GM18870 (cell line): Measurements from ENCODE around the gene ATP6V0D1.

ENCODE experiments used
- ATAC-seq: cut with Tn5 transposase; IDR thresholded peaks from one replicate; pipeline ENCODE4 v1.9.1; 2021; ENCODE audit warnings: moderate library complexity; ENCODE audit not compliant: unreplicated experiment

ATP6V0D1 gene

DNA sequence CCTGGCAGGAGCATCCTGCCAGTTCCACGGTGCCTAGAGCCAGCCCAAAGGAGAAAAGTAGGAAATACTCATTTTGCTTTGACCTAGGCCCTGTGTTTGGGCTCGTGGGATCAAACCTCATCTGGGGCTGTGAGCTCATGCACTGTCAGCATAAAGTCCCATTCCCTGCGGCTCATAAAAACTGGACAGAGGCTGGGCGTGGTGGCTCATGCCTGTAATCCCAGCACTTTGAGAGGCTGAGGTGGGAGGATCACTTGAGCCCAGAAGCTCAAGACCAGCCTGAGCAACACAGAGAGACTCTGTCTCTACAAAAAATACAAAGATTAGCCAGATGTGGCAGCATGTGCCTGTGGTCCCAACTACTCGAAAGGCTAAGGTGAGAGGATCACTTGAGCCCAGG lies 17.9 kb downstream of the ATP6V0D1 start:
- no peak for ATAC-seq

DNA sequence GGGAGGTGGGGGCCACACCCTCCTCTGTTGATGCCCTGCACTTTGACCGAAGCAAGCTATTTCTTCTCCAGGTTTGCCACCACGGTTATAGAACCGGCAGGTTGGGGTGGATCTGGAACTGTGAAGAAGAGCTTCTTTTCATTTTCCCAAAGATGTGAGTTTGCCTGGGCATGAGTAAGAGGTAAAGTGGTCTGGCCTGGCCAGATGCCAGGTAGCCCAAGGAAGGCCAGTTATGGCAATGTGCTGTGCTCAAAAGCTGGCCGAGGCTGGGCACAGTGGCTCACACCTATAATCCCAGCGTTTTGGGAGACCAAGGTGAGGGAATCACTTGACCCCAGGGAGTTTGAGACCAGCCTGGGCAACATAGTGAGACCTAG lies 18.7 kb downstream of the ATP6V0D1 start:
- ATAC-seq = no peak

DNA sequence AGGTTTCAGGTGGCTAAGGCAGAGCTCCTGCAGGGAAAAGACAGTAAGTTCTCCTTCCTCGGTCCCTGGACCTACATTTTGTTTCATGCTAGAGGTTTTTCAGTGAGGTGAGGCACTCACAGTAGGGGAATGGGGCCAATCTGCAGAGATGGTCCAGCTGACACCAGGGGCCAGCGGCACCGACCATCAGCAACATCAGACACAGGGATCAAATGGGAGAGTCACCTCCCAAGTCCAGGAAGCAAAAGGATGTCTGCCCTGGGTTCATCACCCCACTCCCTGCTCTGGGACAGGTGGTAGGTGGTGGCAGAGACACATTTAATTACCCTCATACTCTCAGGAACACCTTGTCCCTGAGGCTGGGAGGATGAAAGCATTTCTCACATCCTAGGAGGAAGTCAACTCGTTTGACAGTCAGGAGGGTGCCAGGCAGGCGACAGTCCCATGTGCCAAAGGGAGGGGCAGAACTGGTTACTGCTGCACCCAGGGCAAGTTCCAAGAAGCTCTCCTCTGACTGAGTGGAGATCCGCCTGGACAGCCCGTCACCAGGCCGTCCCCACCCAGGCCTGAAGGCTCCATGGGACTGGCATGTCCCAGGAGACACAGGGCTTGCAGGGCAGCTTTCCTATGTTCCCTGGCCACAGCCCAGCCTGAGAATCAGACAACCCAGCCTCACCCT lies 19.2 kb downstream of the ATP6V0D1 start:
- ATAC-seq = no peak

DNA sequence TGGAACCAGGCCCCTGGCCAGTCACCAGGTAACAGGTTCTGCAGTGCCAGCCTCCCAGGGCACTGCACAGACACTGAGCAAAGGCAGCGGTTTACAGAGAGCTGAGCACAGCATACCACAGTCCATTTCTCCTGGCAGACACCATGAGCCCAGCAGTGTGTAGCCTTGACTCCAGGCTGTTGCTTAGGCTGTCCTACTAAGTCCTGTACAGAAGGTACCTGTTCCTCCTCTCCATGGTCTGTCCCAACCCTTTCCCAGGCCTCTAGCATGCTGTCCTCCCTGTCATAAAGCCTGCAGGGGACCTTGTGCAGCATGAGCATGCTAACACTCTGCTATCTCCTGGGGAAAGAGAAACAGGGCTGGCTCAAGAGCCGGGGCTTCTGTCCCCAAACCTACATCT lies 20.0 kb downstream of the ATP6V0D1 start:
- no peak for ATAC-seq

DNA sequence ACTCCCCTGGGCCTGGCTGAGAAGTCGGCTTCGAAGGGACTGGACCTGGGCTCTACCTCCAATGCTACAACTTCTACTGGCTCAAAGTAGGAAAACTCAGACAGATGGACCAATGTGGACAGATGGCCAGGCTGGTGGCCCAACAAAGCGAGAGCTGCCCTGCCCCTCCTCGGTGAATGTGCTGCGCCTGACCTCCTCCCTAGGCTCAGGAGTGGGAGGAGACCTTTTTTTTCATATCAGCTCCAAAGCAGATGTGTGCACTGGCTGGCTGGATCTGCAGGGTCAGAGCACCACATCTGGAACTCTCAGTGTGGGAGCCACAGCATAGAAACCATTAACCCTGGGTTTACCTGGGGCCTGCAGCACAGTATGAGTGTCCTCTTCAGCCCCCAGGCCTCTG lies 20.8 kb downstream of the ATP6V0D1 start:
- no peak for ATAC-seq

DNA sequence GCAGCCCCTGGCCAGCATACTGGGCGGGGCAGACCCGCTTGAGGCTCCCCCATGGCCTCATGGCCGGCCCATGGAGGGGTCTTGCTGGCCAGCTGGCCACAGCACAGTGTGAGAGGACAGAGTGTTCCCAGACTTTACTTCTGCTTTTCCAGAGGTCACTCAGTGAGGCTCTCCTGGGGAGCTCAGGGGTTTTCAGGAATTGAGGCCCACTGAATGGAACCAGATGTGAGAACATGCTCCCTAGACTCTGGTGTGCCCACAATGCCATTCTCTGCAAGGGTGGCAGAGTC lies 21.2 kb downstream of the ATP6V0D1 start:
- ATAC-seq = no peak

DNA sequence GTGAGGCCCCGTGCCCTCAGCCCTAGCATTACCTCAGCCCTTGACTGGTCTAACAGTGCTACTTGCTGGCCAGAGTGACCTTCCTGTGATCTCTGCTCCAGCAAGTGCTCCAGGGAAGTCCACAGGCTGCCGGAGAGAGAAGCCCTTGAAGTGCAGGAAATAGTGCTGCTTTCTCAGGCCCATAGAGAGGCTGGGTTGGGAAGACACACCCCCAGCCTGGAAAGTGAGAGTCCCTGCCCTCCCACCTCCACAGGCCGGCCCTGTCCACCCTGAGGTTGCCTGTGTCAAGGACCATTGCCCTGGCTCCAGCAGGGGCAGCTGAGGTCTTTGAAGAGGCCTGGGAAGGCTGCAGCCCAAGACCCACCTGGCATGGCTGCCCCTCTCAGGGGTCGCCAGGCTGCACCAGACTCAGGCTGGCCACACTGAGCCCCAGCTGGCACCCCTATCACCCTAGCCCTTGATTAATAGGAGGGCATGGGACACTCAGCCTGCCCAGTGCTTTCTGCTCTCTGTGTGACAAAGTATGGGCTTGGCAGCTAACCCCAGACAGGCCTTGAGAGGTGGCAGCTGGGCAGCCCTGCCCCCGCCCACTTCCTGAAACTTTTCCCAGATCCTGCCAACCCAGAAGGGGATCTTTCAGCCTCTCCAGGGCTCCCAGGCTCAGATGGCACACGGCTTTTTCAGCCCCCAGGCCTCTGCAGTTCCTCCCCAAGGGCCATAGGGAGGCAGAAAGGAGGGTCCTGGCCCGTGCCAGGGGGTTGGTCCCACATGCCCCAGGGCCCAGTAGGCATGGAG lies 21.7 kb downstream of the ATP6V0D1 start:
- no peak for ATAC-seq

DNA sequence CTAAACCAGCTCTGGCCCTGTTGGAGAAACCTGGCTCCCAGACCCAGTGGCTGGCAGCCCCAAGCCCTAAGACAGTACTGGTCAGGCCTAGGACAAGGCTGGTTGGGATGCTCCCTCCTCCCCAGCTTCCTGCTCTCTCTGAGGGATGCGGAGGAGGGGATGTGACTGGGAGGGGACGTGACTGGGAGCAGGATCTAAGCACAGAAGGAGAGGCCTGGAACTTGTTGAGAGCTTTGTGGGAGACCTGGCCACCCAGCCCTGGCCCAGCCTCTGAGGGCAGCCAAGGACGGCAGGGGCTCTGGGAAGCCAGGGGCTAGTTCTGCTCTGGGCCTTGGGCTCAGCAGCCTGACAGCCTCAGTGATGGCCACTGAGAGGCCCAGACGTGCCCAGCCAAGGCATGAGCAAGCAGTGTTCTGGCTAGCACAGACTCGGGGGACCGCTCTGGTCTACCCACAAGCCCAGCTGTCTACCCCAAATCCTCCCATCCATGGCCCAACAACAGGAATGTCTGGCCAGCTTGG lies 22.8 kb downstream of the ATP6V0D1 start:
- ATAC-seq = no peak

DNA sequence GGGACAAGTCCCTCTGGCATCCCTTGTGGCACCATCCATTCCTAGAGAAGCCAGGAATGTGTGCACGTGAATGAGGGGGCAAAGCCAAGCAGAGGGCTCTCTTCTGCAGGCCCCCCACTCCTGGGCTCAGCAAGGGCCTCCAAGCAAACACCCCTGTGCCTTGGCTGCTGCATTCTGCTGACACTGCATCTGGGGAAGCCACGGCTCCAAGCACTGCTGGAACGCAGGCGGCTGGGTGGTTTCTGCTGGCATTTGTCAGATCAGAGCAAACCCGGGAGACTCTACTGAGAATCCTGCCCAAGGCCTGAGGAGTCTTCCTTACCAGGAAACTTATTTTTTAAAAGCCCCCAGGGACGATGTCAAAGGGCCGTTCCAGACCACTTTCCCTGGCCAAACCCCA lies 23.3 kb downstream of the ATP6V0D1 start:
- ATAC-seq = no peak

DNA sequence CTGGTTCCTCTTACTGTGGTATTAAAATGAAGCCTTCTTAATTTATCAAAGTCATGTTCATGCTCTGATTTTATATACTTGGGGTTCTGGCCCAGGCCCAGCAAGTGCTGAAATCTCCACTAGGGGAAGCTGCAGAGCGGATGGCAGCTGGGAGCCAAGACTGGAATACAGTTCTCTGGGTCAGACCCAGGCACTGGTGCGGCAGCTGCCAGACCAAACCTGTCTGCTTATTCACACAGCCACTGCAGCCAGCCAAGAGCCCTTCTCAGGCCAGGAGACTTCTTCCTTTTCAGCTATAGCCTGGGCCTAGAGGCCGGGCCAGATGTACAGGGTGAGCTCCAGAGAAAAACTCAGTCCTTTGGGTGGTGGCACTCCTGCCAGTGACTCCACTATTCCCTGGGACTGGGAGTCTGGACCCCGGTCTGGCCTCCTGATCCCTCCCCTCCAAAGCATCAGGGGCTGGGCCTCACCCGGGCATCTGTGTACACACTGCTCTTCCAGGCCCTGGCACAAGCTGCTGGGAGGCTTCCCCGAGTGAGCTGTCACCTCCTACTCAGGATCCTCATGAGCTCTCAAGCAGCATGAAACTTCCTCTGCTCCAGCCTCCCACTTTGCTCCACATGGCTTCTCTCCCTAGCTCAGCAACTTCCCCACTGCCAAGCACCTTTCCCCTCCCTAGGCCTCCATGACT lies 24.4 kb downstream of the ATP6V0D1 start:
- no peak for ATAC-seq

DNA sequence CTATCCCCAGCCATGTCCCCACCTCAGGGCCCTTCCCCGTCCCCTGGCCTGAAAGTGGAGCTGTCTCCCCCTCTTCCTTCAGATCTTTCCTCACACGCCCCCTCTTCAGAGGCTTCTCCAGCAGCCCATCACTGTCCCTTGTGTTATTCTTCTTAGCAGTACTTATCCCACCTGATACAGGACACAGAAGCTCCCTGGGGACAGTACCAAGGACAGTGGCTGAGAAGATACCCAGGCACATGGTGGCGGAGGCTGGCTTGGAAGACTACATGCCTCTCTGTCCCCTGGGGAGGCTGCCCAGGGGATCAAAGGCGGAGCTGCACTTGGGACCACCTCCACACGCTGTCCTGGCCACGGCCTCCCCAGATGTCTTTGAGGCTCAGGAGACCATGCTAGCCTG lies 26.1 kb downstream of the ATP6V0D1 start:
- no peak for ATAC-seq

DNA sequence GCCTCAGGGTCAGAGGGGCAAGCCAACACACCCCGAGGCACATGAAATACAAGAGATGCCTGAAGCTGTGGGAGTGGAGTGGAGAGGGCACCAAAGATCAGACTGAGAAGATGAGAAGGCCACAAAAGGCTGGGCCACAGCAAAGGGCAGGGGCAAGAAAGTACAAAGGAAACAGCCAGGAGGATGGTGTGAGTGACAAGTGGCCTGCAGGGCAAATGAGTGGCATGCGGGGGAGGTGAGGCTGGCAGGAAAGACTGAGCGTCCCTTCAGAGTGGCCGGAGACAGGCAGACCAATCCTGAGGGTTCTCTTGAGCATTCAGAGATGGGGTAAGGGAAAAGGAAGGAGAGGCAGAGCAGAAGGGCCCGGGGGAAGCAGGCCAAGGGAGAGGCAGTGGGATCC lies 26.9 kb downstream of the ATP6V0D1 start:
- no peak for ATAC-seq

DNA sequence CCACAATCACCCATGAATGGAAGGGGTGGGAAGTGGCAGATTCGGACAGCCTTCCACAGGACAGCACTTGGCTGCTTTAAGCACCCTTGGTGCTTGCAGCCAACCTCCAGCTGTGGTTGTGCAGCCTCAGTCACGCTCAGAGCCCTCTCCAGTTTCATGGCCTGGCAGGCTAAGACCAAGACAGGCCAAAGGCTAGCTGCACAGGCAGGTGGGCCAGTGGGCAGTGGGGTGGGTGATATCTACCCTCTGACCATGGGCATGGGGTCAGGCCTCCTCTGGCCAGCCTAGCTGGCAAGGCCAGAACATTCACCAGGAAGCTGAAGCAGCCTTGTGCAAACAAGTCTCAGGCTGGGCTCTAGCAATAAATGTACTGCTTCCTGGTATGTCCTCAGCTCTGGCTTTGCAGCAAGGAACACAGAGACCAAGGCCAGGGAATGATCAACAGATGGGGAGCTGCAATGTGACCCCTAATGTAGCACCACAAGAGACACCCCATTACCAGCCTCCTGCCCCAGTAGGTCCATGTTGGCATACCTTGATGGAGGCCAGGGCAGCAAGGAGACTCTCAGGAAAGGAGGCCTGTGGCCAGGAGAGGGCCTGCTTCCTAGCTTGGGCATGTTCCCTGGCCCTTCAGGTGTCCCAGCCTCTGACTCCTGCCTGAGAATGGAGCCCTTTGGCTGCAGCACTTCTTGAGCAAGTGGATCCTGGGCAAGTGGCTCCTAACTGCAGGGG lies 29.1 kb downstream of the ATP6V0D1 start:
- no peak for ATAC-seq

DNA sequence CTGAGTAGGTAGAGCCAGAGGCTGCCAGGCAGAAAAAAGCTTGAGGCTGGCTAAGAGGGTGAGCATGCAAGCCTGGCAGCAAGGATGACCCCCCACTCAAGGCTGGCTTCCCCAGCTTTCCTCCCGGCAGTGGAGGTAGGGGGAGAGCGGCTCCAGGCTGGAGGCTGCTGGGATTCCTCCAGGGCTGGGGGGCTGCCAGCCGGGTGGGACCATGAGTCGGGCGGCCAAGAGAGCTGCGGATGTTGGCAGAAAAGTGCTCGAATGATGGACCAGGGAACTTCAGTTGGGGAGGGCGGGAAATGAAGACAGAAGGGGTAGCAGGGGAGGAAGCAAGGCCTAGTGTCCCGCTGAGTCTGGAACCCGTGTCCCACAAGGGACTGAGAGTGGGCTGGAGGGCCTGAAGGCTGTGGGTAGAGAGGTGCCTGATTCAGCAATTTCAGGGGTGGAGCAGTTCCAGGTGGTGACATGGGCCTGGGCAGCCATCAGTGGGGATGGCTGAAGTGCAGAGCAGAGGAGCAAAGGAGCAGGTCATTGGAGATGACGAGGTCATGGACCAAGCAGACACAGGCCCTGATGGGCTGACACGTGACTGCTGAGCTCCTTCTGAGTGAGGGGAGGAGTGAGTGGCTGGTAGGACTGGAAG lies 29.8 kb downstream of the ATP6V0D1 start:
- no peak for ATAC-seq

DNA sequence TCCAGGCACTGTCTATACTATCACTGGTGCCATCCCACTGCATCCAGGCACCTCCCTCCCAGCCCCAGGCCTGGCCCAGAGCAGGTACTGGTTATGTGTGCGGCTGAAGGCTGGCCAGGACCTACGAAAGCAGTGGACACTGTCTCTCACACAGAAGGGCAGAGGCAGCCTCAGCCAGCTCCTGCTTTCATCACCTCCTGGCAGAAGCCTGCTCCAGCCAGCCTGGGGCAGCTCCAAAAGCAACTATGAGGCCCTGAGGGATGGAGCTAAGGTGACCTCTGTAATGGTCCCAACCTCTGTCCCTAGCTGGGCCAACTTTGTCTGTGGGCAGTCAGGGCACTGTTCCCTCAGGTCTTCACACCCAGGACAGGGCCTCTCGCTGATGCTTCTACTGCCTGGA lies 31.2 kb downstream of the ATP6V0D1 start:
- ATAC-seq = no peak

DNA sequence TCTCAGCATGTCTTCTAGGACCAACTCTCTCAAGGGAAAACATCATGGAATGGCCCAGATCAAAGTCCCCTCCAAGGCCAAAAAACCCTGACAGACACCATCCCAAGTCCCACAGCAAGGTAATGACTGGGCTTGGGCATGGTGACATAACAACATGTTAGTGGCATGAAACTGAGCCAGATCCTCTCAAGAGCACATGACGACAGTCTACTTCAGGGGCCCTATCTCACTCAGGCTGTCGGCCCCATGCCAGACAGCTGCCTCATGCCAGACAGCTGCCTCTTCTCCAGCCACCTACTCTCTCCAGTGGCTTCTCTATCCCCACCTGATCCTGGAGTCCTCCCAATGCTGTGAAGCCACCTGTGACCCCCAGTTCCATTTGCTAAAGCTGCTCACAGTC lies 31.6 kb downstream of the ATP6V0D1 start:
- no peak for ATAC-seq

DNA sequence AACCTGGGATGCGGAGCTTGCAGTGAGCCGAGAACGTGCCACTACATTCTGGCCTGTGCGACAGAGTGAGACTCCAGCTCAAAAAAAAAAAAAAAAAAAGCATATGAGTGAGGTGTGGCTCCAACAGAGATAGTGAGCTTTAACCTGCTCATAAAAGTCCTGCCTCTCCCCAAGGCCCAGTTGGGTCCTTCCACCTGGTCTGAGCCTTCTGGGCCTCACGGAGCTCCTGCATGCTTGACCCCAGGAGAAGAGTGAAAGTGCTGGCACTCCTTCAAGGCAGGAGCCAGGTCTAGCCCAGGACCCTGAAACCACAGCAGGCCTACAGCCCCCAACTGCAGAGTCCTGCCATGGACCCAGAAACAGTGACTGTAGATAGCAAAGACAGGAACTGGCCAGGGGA lies 32.4 kb downstream of the ATP6V0D1 start:
- ATAC-seq = no peak

DNA sequence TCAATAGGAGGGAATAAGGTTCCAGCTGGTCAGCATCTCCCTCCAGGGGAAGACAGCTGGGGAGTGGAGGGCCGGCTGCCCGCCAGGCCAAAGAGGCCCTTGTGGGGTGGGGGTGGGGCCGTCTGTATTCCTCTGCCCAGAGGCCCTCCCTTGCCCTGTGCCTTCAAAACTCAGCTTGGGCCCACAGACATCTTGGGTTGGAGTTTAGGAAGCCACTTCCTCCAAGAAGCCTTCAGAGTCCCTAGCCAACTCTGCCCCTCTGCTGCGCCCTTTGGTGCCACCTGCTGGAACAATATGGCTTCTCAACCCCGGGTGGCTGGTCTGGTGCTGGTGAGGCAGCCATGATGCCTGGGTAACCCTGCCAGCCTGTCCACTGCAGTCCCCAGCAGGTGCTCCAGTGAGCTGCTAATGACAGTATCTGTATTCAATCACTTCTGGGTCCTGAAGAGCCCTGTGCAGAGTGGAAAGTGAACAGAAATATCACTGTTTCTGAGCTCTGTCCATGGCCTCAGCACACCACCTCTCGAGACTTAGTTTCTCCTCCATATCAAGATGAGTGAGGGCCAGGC lies 33.4 kb downstream of the ATP6V0D1 start:
- no peak for ATAC-seq

DNA sequence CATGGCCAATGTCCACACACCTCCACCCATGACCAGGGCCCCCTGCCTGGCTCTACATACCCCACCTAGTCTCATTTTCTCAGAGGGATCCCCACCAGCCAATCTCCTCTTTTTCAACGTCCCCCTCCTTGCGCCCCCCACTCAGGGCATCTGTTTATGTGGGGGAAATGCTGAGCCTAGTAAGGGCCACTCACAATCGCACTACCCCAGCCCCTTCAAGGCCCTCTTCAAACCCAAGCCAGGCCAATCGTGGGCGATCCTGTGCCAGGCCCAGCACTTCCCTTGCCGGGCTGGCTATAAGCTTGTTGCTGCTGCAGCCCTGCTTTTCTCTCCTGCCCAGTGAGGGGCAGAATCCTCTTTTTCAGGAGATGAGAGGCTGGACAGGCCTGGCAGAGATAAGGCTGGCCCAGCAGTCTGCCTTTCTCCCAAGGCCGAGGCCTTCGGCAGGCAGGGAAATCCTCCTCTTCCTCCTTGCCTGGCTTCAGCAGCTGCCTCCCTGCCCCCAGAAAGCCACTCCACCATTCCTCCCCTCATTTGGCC lies 33.9 kb downstream of the ATP6V0D1 start:
- no peak for ATAC-seq
